Stimulated activated CD8-positive, alpha-beta memory T cell treated with anti-CD3 and anti-CD28 coated beads, Interleukin-15, amount 100 ng/mL, for 4 hours (primary cell): Measurements from ENCODE around the gene NUDT13.
A peak's percentile ranks its signal among the peaks of the same experiment; 100 is the strongest.

ENCODE experiments used
- DNase-seq, 2 donors: peaks; one replicate each; pipeline ENCODE4 v3.0.0-alpha.2; 2020; ENCODE audit warnings: low read depth in 2 of 2

Gene NUDT13

DNA sequence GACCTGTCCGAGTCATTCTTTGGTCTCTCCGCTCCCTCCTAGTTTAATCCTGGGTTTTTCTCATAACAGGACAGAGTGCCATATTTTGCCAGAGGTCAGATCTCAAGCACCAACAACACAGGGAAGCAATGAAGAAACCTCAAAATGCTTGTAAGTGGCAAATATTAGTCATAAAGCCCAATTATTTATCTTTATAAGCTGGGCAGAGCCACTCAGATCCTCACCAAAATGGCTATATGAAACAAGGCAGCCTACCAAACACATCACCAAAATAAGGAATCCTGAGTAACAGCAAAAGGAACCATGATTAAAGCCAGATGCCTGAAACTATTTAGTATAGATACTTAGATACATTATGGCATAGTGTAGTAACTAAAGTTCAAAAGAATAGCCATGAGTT is 52.8 kb downstream of the NUDT13 start:
- DNase-seq = no peak

- no peak for DNase-seq
Observed at GRCh38 chr10:73166972-73167371, 56.7 kb downstream of the NUDT13 start.

- DNase-seq = no peak
Observed at GRCh38 chr10:73167458-73167782, 57.2 kb downstream of the NUDT13 start.

DNA sequence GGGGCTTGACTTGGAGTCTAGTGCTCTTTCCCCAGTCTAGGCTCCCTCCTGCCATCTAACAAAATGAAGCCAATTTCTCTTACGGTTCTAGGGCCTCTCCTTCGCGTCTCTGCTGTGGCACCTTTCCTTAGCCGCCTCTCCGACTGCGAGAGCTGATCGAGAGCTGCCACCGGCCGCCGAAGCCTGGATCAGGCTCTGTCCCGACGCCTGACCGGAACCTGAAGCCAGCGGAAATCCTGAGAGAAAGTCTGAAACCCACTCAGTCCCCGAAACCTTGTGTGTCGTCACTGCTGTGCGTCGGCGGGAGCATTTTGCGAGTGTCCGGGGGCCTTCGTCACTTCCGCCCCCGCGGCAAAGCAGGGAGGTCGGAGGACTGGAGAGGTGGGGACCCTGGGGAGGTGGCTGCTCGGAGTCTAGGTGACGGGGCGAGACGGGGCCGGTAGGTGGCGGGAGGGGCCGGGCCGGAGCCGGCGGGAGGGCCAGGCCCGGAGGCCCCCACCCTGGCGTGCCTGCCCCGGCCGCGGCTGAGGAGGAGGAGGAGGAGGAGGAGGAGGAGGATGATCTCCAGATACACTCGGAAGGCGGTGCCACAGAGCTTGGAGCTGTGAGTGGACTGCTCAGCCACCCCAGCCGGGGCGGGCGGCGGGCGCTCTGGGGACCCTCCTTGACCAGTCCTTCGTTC is 57.7 kb downstream of the NUDT13 start, which contains the start of the genes ECD and FAM149B1:
Gene ECD, minus strand, starts transcription at position 226 of the 682 bp plus-strand sequence. CDS start 4,071 bp downstream, outside the sequence.
Gene FAM149B1, plus strand, starts transcription at position 337 of the 682 bp plus-strand sequence. Its CDS starts 221 bp downstream, at position 558.
- peak; percentile 87 for DNase-seq

DNA sequence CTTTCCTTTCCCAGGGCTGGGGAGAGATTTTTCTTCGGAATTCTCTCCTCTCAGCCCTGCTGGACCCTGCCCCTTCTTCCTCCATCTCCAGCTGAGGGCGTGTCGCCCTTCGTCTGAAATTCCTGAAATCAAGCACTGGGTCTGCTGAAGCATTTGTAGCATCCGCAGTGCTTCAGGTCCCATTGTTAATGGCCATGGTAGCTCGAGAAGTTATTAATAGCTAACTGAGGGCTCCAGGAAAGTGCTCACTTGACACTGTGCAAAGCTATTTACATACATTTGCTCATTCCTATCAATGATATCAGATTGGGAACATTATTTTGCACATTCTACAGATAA is 58.2 kb downstream of the NUDT13 start:
- DNase-seq = no peak

DNA sequence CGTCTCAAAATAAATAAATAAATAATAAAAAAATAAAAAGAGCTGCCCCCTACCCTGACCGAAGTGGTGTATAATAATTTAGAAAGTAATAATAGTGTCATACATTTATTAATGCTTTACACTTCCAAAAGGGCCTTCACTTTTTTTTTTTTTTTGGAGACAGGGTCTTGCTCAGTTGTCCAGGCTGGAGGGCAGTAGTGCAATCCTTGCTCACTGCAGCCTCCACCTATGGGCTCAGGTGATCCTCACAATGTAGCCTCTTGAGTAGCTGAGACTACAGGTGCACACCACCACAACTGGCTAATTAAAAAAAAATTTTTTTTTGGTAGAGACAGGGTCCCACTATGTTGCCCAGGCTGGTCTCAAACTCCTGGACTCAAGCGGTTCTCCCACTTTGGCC is 59.1 kb downstream of the NUDT13 start:
- no peak for DNase-seq

- DNase-seq = no peak
Observed at GRCh38 chr10:73172867-73173266, 62.6 kb downstream of the NUDT13 start.

DNA sequence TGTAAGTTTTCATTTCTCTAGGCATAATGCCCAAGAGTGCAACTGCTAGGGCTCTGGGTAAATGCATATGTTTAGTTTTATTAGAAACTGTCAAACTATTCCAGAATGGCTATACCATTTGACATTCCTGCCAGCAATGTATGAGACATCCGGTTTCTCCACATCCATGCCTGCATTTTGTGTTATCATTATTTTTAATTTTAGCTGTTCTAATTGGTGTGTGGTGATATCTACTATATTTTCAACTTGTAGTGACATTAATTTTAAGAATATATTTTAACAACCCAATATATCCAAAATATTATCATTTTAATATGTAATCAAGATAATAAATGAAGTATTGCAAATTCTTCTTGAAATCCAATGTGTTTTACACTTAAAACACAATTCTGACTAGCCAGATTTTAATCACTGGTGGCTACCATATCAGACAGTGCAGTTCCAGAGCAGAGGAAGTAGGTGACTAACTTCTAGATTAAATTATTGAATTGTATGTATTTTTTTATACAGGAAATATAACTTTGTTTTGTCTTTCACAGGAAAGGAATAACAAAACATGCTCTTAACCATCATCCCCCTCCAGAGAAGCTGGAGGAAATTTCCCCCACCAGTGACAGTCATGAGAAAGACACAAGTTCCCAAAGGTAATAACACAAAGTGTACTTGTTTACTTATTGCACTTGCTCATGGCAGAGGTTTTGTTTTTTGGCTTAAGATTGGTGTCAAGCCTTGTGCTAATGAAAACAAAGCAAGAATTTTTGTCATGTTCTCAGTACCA is 64.1 kb downstream of the NUDT13 start:
- no peak for DNase-seq
